Measurements from ENCODE around the gene DOK6. TPM values are rescaled to one million over a fixed set of nuclear protein-coding genes. Genes with fewer than 3 reads are reported as not detected.
"Not testable (repeated sequence)": the region's sequence is repeated elsewhere in the genome, so short reads cannot be mapped to it uniquely, and the experiment has no call there.

Gene DOK6
- total RNA-seq, 4 donors from 2014 or later = 0.13 to 0.17 TPM; not detected in 2

DNA sequence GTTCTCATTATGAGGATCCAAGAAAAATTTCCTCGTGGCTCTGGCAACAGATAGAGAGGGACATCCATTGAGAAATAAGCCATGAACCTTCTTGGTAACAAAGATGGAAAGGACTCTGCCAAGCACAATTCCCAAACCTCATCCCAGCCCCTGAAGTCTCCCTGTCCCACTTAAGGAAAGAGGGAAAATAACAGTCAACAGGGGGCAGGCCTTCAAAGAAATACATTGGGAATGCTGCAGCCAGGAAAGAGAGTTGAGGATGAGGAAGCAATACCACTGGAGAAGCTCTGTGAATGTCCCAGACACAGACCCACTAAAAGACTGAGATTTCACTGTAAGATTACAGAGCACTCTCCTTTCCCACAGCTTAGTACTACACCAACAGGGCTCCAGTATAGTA is 453.8 kb downstream of the DOK6 start:
- H3K9me3 ChIP-seq = no peaks in the 10 kb centered on the region
- intact Hi-C loops (cut with DNase I; ENCODE audit: low total_unique reads) (no loop called here), in situ Hi-C loops (cut with MboI; ENCODE audit: low sequenced_read_pairs in 4 of 4) (no loop called here)
- TF ChIP-seq, protein P1, sequence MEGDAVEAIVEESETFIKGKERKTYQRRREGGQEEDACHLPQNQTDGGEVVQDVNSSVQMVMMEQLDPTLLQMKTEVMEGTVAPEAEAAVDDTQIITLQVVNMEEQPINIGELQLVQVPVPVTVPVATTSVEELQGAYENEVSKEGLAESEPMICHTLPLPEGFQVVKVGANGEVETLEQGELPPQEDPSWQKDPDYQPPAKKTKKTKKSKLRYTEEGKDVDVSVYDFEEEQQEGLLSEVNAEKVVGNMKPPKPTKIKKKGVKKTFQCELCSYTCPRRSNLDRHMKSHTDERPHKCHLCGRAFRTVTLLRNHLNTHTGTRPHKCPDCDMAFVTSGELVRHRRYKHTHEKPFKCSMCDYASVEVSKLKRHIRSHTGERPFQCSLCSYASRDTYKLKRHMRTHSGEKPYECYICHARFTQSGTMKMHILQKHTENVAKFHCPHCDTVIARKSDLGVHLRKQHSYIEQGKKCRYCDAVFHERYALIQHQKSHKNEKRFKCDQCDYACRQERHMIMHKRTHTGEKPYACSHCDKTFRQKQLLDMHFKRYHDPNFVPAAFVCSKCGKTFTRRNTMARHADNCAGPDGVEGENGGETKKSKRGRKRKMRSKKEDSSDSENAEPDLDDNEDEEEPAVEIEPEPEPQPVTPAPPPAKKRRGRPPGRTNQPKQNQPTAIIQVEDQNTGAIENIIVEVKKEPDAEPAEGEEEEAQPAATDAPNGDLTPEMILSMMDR (IDR thresholded peaks at IDR 0.05 in 4 of 5, conservative IDR thresholded peaks at IDR 0.05 in 1 of 5) = no peak
- TF ChIP-seq POLR2A (IDR thresholded peaks at IDR 0.05) = no peak
- no peaks in the 10 kb centered on the region for H3K4me1 ChIP-seq
- DNase-seq (no peak), ATAC-seq (no peak)
- no peaks in the 10 kb centered on the region for H3K27me3 ChIP-seq
- no peak overlapping the region for H3K27ac ChIP-seq
- H3K4me3 ChIP-seq = no peak overlapping the region
- no peaks in the 10 kb centered on the region for H3K36me3 ChIP-seq

DNA sequence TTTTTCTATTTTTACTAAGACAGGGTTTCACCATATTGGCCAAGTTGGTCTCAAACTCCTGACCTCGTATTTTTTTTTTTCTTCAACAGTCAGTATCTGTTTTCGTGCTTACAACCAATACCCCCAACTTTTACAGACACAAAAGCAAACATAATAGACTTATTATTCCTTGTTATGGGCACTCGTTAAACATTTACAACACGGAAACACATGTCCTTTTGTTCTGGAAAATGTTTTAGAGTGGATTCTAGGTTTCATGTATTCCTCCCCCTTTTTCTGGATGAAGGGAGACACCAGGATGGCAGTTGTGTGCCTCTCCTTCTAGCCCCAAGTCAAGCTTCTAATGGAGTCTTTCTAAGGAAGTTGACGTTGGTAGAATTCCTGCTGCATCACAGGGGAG is 458.2 kb downstream of the DOK6 start:
- H3K4me1 ChIP-seq = no peaks in the 10 kb centered on the region
- DNase-seq (no peak), ATAC-seq (no peak)
- no peaks in the 10 kb centered on the region for H3K36me3 ChIP-seq
- no peak overlapping the region for H3K4me3 ChIP-seq
- no peaks in the 10 kb centered on the region for H3K27me3 ChIP-seq
- no peaks in the 10 kb centered on the region for H3K9me3 ChIP-seq
- in situ Hi-C loops (cut with MboI; ENCODE audit: low sequenced_read_pairs in 4 of 4) = no loop called here
- no peak overlapping the region for H3K27ac ChIP-seq
- TF ChIP-seq, protein P1 (IDR thresholded peaks at IDR 0.05 in 4 of 5, conservative IDR thresholded peaks at IDR 0.05 in 1 of 5) = no peak
- TF ChIP-seq POLR2A (IDR thresholded peaks at IDR 0.05) = no peak
- intact Hi-C loops (cut with DNase I; ENCODE audit: low total_unique reads) = no loop called here

DNA sequence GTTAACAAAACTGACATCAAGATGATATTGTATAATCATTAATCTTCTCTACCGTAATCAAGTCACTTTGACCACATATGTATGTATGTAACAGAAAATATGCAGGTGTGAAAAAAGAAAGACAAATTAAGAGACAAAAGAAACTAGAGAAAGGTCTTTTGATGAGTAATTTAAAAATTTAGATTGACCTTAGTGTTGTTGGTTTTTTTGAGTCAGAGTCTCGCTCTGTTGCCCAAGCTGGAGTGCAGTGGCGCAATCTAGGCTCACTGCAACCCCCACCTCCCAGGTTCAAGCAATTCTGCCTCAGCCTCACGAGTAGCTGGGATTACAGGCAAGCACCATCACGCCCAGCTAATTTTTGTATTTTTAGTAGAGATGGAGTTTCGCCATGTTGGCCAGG is 464.1 kb downstream of the DOK6 start:
- H3K27me3 ChIP-seq; intact Hi-C loops (cut with DNase I; ENCODE audit: low total_unique reads); H3K4me1 ChIP-seq; H3K36me3 ChIP-seq; ATAC-seq; in situ Hi-C loops (cut with MboI; ENCODE audit: low sequenced_read_pairs in 4 of 4); H3K4me3 ChIP-seq; DNase-seq; H3K27ac ChIP-seq; H3K9me3 ChIP-seq: not testable (repeated sequence)

GRCh38 chr18:69865776-69866175 is 465.1 kb downstream of the DOK6 start:
- no peak overlapping the region for H3K4me3 ChIP-seq
- in situ Hi-C loops (cut with MboI; ENCODE audit: low sequenced_read_pairs in 4 of 4) = no loop called here

DNA sequence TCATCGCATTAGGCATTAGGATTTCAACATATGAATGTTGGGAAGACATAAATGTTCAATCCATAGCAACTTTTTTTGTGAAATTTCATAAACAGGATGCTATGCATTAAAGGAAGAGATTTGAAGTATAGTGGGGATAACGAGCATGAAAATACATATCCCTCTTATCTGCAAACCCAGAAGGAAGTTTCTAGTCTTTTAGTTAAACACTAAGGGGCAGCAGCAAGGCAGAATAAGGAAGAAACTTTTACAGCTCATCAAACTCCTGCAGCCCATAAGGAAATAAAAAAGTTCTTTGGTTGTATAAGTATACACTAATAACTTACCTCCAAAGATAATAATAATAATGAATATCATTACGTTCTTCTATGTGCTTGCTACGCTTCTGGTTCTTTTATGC is 465.5 kb downstream of the DOK6 start:
- no peaks in the 10 kb centered on the region for H3K9me3 ChIP-seq
- in situ Hi-C loops (cut with MboI; ENCODE audit: low sequenced_read_pairs in 4 of 4) (no loop called here), intact Hi-C loops (cut with DNase I; ENCODE audit: low total_unique reads) (no loop called here)

More at GRCh38 chr18:69865776-69866175, 465.1 kb downstream of the DOK6 start:
- no peak for DNase-seq
- H3K9me3 ChIP-seq = no peaks in the 10 kb centered on the region
- H3K27me3 ChIP-seq = no peaks in the 10 kb centered on the region
- no peak for ATAC-seq
- no peaks in the 10 kb centered on the region for H3K36me3 ChIP-seq
- TF ChIP-seq, protein P1 (IDR thresholded peaks at IDR 0.05 in 4 of 5, conservative IDR thresholded peaks at IDR 0.05 in 1 of 5) = no peak
- no peak for TF ChIP-seq POLR2A (IDR thresholded peaks at IDR 0.05)
- H3K4me1 ChIP-seq = no peaks in the 10 kb centered on the region
- intact Hi-C loops (cut with DNase I; ENCODE audit: low total_unique reads) = no loop called here
- no peak overlapping the region for H3K27ac ChIP-seq

More for the DNA sequence above, 465.5 kb downstream of the DOK6 start:
- Histone ChIP-seq H3K27ac (no peak overlapping the region), H3K4me1 (no peaks in the 10 kb centered on the region), H3K4me3 (no peak overlapping the region), H3K27me3 (no peaks in the 10 kb centered on the region), H3K36me3 (no peaks in the 10 kb centered on the region)
- ATAC-seq = no peak
- DNase-seq = no peak
- TF ChIP-seq, protein P1 (IDR thresholded peaks at IDR 0.05 in 4 of 5, conservative IDR thresholded peaks at IDR 0.05 in 1 of 5) = no peak
- no peak for TF ChIP-seq POLR2A (IDR thresholded peaks at IDR 0.05)
